GM12878 (cell line): ENCODE results near the gene NECAB3. TPM values are rescaled to one million over a fixed set of nuclear protein-coding genes. Genes with fewer than 3 reads are reported as not detected.

Experiments
- ATAC-seq: fragments of 200-7000 bp; cut with Tn5 transposase; 3 replicates; pipeline ENCODE4 v1.9.1; 2020; ENCODE audit warnings: mild to moderate bottlenecking, moderate library complexity
- BruUV-seq: library from RNA; stranded (reverse); fragments of 400-500 nt; replicated peaks from 2 replicates; lab custom pipeline; 2021; lab: Mats Ljungman, UMichigan
- CTCF ChIA-PET: fragments of 300-600 bp; sonication (Branson Sonifier 250); formaldehyde crosslinking; extraction: SDS; loops from one replicate; lab custom pipeline; 2021; ENCODE audit warnings: inconsistent platforms; lab: Yijun Ruan, JAX
- POLR2A ChIA-PET: fragments of 350-600 bp; formaldehyde crosslinking; extraction: SDS; loops from one replicate; lab custom pipeline; 2021; ENCODE audit warnings: inconsistent platforms; lab: Charles Lee
- RAD21 ChIA-PET: fragments of 300-600 bp; sonication (Branson Sonifier 250); formaldehyde crosslinking; loops from one replicate; lab custom pipeline; 2023; ENCODE audit warnings: antibody characterized with exemption; ENCODE audit not compliant: unreplicated experiment; lab: Charles Lee
- SMC1A ChIA-PET: fragments of 300-600 bp; sonication (Branson Sonifier 250); formaldehyde crosslinking; loops from one replicate; lab custom pipeline; 2023; ENCODE audit not compliant: unreplicated experiment, uncharacterized antibody; lab: Charles Lee
- DNase-seq: peaks from one replicate; pipeline ENCODE4 v3.0.0-alpha.2; 2011; ENCODE audit warnings: low read depth, low spot score
- FAIRE-seq: peaks from 3 replicates; lab custom pipeline; 2011; peaks lifted over from hg19 to GRCh38; lab: Jason Lieb, UNC
- H2AFZ ChIP-seq: 2 replicates; pipeline ENCODE4 v1.6.0; 2011; ENCODE audit warnings: low read depth, low read length, control low read depth; ENCODE audit not compliant: control insufficient read depth
- H3K27ac ChIP-seq: 2 replicates; pipeline ENCODE4 v1.5.1; 2011; ENCODE audit warnings: control low read depth; ENCODE audit not compliant: control insufficient read depth, insufficient read depth
- H3K27me3 ChIP-seq, 2 experiments: replicated peaks in 1 of 2; 2 replicates each; pipeline versions ENCODE4 v1.6.0 to v1.6.1; 2011; ENCODE audit warnings: low read length in 1 of 2; ENCODE audit not compliant: control insufficient read depth in 2 of 2, insufficient read depth in 2 of 2
- H3K36me3 ChIP-seq, 2 experiments: 2 replicates each; pipeline ENCODE4 v1.5.1; 2011; ENCODE audit warnings: low read length in 1 of 2; ENCODE audit not compliant: control insufficient read depth in 2 of 2, insufficient read depth in 2 of 2
- H3K4me1 ChIP-seq: 2 replicates; pipeline ENCODE4 v1.6.1; 2011; ENCODE audit warnings: mild to moderate bottlenecking, low read length, moderate library complexity, mixed read lengths; ENCODE audit not compliant: control insufficient read depth, insufficient read depth
- H3K4me2 ChIP-seq: 2 replicates; pipeline ENCODE4 v1.6.0; 2011; ENCODE audit warnings: control low read depth; ENCODE audit not compliant: control insufficient read depth, insufficient read depth
- H3K4me3 ChIP-seq: fragments of 200-600 bp; sonication (generic); 2 replicates; pipeline ENCODE4 v1.5.1; 2016
- H3K79me2 ChIP-seq: 2 replicates; pipeline ENCODE4 v1.6.0; 2011; ENCODE audit warnings: low read length; ENCODE audit not compliant: control insufficient read depth, insufficient read depth
- H3K9ac ChIP-seq: 2 replicates; pipeline ENCODE4 v1.8.0; 2011; ENCODE audit warnings: low read length, control low read depth, mixed read lengths; ENCODE audit not compliant: control insufficient read depth, insufficient read depth
- H3K9me3 ChIP-seq: replicated peaks from 3 replicates; pipeline ENCODE4 v1.5.1; 2011; ENCODE audit warnings: mild to moderate bottlenecking, low read length; ENCODE audit not compliant: control insufficient read depth, insufficient read depth
- H4K20me1 ChIP-seq: 2 replicates; pipeline ENCODE4 v1.6.0; 2011; ENCODE audit not compliant: control insufficient read depth, insufficient read depth
- FOS ChIP-seq: IDR thresholded peaks from 3 replicates; pipeline ENCODE4 v1.6.1; 2011; ENCODE audit warnings: borderline replicate concordance; ENCODE audit not compliant: insufficient read length; ENCODE audit errors: extremely low read depth
- TAF1 ChIP-seq: IDR thresholded peaks from 2 replicates; pipeline ENCODE4 v1.6.1; 2011; ENCODE audit warnings: mild to moderate bottlenecking, low read depth, low read length, borderline replicate concordance
- WGBS: methylation state at CpG from one replicate; pipeline ENCODE4 v1.1.6; 2016; ENCODE audit warnings: low lambda C conversion rate; ENCODE audit not compliant: insufficient replicate concordance, insufficient coverage; ENCODE audit errors: missing lambda C conversion rate; 5-methylcytosine and 5-hydroxymethylcytosine counted together
- in situ Hi-C: fragments of 300-500 bp; cut with MboI; formaldehyde crosslinking; loops from 9 replicates; pipeline ENCODE4 v1.14.3; 2018; ENCODE audit warnings: mixed read lengths
- intact Hi-C: fragments of 100-400 bp; cut with micrococcal nuclease; formaldehyde crosslinking; loops from one replicate; pipeline ENCODE4 v1.14.2; 2022; ENCODE audit not compliant: unreplicated experiment
- polyA plus RNA-seq, 11 experiments: library from polyadenylated mRNA; depleted of rRNA in 4 of 11; unstranded in 6 of 11; stranded (reverse) in 5 of 11; fragments of >200 nt; fragmentation: Nextera tagmentation in 4 of 11; fragmentation: Illumina TruSeq in 1 of 11; extraction: Ambion mirVana in 4 of 11; extraction: Trizol in 1 of 11; gene quantifications; 1 replicate in 1 of 11; 2 replicates in 10 of 11; pipeline versions ENCODE4 v1.2.1 to v1.2.3, GENCODE V29; 2011 to 2016; ENCODE audit warnings: inconsistent platforms in 2 of 11, missing spikeins in 2 of 11, low read depth in 1 of 11
- total RNA-seq, 4 experiments: library from RNA; depleted of rRNA in 3 of 4; stranded (reverse); fragments of >200 nt in 3 of 4; fragmentation: Illumina TruSeq in 1 of 4; extraction: Trizol in 1 of 4; gene quantifications; 2 replicates each; pipeline versions ENCODE4 v1.2.1 to v1.2.3, GENCODE V29; 2013 to 2021
- TF ChIP-seq, protein P1 (sequence below): fragments of 450-650 bp; formaldehyde crosslinking; IDR thresholded peaks from 2 replicates; pipeline ENCODE4 v1.5.0; 2022; ENCODE audit warnings: mild to moderate bottlenecking, missing genetic modification characterization
- TF ChIP-seq, protein P2 (sequence below): IDR thresholded peaks from 2 replicates; pipeline ENCODE4 v1.6.1; 2011; ENCODE audit warnings: low read depth, mild to moderate bottlenecking, low read length, moderate library complexity, borderline replicate concordance; ENCODE audit errors: extremely low read depth

The NECAB3 gene
- total and polyA plus RNA-seq, 10 of the 15 experiments (the other 5 are each of a cell fraction or from before 2014, with no cell fraction given), result 0.21 to 17.0 (median 7.2) TPM

DNA sequence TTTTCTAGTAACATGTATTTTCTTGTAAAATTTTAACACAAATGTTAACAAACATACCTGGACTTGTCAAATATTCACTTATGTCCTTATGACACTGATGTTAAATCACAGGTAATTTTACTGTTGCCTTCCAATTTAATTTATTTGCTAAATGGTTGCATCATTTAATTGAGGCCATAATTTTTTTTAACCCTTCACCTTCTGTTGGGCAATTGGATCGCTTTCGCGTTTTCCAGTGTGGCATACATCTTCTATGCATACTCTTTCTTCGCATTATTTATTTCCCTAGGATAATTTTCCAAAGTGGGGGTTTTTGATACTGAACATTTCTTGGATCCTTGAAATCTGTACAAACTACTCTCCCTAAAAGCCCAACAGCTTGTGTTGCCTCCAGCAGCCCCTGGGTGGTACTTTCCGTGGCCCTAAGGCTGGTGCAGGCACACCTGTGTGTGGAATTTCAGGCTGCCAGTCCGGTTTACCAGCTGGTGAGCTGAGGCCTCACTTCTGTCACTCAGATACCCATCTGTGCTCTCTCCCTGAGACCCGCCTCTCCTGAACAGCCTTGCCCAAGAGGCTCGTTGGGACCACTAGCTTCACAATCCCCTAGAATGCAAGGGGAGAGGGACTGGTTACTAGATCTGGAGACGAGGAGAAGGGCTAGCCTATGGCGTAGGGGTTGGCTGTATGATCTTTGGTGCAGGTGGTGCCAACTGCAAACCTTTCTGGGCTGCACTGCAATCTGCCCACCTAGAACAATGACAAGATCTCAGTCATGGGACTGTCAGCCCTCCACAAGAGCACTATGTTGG, 23.3 kb downstream of the NECAB3 start:
- ATAC-seq, result no peak
- Histone ChIP-seq H3K4me3 (no peak overlapping the region), H3K79me2 (no peaks in the 10 kb centered on the region), H4K20me1 (peaks cover 4% of the 10 kb centered on the region; the same call in 1 of the 2 replicates), H3K4me1 (peaks cover 38% of the 10 kb centered on the region), H3K36me3 (no peaks in the 10 kb centered on the region), H3K9me3 (no peaks in the 10 kb centered on the region), H3K9ac (no peak overlapping the region), H2AFZ (no peak overlapping the region), H3K27me3 (peaks cover 0 to 2% of the 10 kb centered on the region in 2 experiments; a peak in 2 of 4 replicates), H3K4me2 (no peak overlapping the region), H3K27ac (no peak overlapping the region)
- DNase-seq, result no peak
- in situ Hi-C loops, result loop anchor here (5.0 kb wide), 1 partner anchor 199 kb away; no protein-coding TSS in a partner anchor
- ChIA-PET POLR2A (no interaction called here), SMC1A (no interaction called here), CTCF (interaction anchor here (1.1 to 5.6 kb wide), 3 partner anchors 17 to 194 kb away, joined by 4 to 41 read pairs (median 17); partner anchors contain the start of genes ACTL10 and CBFA2T2), RAD21 (interaction anchor here (2.7 to 3.6 kb wide), 2 partner anchors 13 to 17 kb away, joined by 10 to 13 read pairs; partner anchors contain the start of gene ACTL10)
- FAIRE-seq, result no peak
- no TSS peak for BruUV-seq
- TF ChIP-seq FOS (no peak), TAF1 (no peak)
- TF ChIP-seq, protein P1, sequence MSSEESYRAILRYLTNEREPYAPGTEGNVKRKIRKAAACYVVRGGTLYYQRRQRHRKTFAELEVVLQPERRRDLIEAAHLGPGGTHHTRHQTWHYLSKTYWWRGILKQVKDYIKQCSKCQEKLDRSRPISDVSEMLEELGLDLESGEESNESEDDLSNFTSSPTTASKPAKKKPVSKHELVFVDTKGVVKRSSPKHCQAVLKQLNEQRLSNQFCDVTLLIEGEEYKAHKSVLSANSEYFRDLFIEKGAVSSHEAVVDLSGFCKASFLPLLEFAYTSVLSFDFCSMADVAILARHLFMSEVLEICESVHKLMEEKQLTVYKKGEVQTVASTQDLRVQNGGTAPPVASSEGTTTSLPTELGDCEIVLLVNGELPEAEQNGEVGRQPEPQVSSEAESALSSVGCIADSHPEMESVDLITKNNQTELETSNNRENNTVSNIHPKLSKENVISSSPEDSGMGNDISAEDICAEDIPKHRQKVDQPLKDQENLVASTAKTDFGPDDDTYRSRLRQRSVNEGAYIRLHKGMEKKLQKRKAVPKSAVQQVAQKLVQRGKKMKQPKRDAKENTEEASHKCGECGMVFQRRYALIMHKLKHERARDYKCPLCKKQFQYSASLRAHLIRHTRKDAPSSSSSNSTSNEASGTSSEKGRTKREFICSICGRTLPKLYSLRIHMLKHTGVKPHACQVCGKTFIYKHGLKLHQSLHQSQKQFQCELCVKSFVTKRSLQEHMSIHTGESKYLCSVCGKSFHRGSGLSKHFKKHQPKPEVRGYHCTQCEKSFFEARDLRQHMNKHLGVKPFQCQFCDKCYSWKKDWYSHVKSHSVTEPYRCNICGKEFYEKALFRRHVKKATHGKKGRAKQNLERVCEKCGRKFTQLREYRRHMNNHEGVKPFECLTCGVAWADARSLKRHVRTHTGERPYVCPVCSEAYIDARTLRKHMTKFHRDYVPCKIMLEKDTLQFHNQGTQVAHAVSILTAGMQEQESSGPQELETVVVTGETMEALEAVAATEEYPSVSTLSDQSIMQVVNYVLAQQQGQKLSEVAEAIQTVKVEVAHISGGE (CRISPR knock-in tag), result no peak
- TF ChIP-seq, protein P2, sequence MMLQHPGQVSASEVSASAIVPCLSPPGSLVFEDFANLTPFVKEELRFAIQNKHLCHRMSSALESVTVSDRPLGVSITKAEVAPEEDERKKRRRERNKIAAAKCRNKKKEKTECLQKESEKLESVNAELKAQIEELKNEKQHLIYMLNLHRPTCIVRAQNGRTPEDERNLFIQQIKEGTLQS, result no peak
- intact Hi-C loops, result loop anchor here (5.0 kb wide), 1 partner anchor 134 kb away; no protein-coding TSS in a partner anchor
- 97% methylated on average over 10 of the region's 10 CpGs for WGBS
